T-helper 2 cell treated with Interferon-gamma antibody and Interleukin-4, amounts not matched to agents 5 μg/mL and 100 μg/mL, for 36 hours (primary cell): ENCODE results near the gene EFCAB12.

Experiments
- DNase-seq: peaks from one replicate; pipeline ENCODE4 v3.0.0; 2021; ENCODE audit warnings: low spot score
- H3K27ac Mint-ChIP-seq: one replicate; pipeline ENCODE4 v1.8.0; 2021; ENCODE audit warnings: mild to moderate bottlenecking, mixed read lengths
- H3K27me3 Mint-ChIP-seq: one replicate; pipeline ENCODE4 v1.8.0; 2021; ENCODE audit warnings: low read depth, mixed read lengths
- H3K36me3 Mint-ChIP-seq: one replicate; pipeline ENCODE4 v1.8.0; 2021; ENCODE audit warnings: low read depth, mixed read lengths
- H3K4me1 Mint-ChIP-seq: one replicate; pipeline ENCODE4 v1.8.0; 2021; ENCODE audit warnings: low read depth, mixed read lengths
- H3K4me3 Mint-ChIP-seq: one replicate; pipeline ENCODE4 v1.8.0; 2022; ENCODE audit warnings: mild to moderate bottlenecking, moderate library complexity, mixed read lengths
- H3K9me3 Mint-ChIP-seq: one replicate; pipeline ENCODE4 v1.8.0; 2021; ENCODE audit warnings: mixed read lengths

EFCAB12 gene

GRCh38 chr3:129439817-129440617 lies 11.6 kb upstream of the EFCAB12 start, which contains the start of the genes IFT122 and MBD4:
TSS of gene IFT122 (plus strand) at chr3:129440224. CDS start at chr3:129440331, 107 bp downstream.
TSS of gene MBD4 (minus strand) at chr3:129439948. CDS start at chr3:129439833, 115 bp downstream.
- Mint-ChIP-seq H3K9me3 (no peaks in the 10 kb centered on the region), H3K4me1 (peaks cover 51% of the 10 kb centered on the region), H3K36me3 (peaks cover 27% of the 10 kb centered on the region), H3K27me3 (no peaks in the 10 kb centered on the region), H3K4me3 (peak within 1 kb of the TSS; percentile 93), H3K27ac (peak within 1 kb of the TSS; percentile 99)
- peak; percentile 100 for DNase-seq

GRCh38 chr3:129439226-129439816 lies 10.9 kb upstream of the EFCAB12 start:
- Mint-ChIP-seq H3K27me3 (no peaks in the 10 kb centered on the region), H3K36me3 (peaks cover 31% of the 10 kb centered on the region), H3K4me1 (peaks cover 54% of the 10 kb centered on the region), H3K27ac (peak overlapping the region; percentile 99), H3K9me3 (no peaks in the 10 kb centered on the region), H3K4me3 (peak overlapping the region; percentile 93)
- DNase-seq: no peak

- peaks cover 36% of the 10 kb centered on the region for H3K4me1 Mint-ChIP-seq
- no peaks in the 10 kb centered on the region for H3K27me3 Mint-ChIP-seq
- H3K9me3 Mint-ChIP-seq: no peaks in the 10 kb centered on the region
- DNase-seq: no peak
- no peak overlapping the region for H3K4me3 Mint-ChIP-seq
- no peak overlapping the region for H3K27ac Mint-ChIP-seq
- peaks cover 54% of the 10 kb centered on the region for H3K36me3 Mint-ChIP-seq
These were observed 6.9 kb upstream of the EFCAB12 start for GRCh38 chr3:129435367-129435766.

- DNase-seq: no peak
- Mint-ChIP-seq H3K9me3 (no peaks in the 10 kb centered on the region), H3K27ac (no peak overlapping the region), H3K4me1 (peaks cover 38% of the 10 kb centered on the region), H3K27me3 (no peaks in the 10 kb centered on the region), H3K36me3 (peaks cover 58% of the 10 kb centered on the region), H3K4me3 (no peak overlapping the region)
These were observed 5.7 kb upstream of the EFCAB12 start for GRCh38 chr3:129434140-129434539.

GRCh38 chr3:129433565-129433964 lies 5.1 kb upstream of the EFCAB12 start:
- Mint-ChIP-seq H3K27me3 (no peaks in the 10 kb centered on the region), H3K4me1 (peaks cover 42% of the 10 kb centered on the region), H3K9me3 (no peaks in the 10 kb centered on the region), H3K27ac (no peak overlapping the region), H3K4me3 (no peak overlapping the region), H3K36me3 (peaks cover 62% of the 10 kb centered on the region)
- no peak for DNase-seq

GRCh38 chr3:129432671-129433070 lies 4.2 kb upstream of the EFCAB12 start:
- Mint-ChIP-seq H3K27me3 (peaks cover 4% of the 10 kb centered on the region), H3K36me3 (peaks cover 58% of the 10 kb centered on the region)

GRCh38 chr3:129432036-129432435 lies 3.6 kb upstream of the EFCAB12 start:
- Mint-ChIP-seq H3K4me3 (no peak overlapping the region), H3K27me3 (peaks cover 7% of the 10 kb centered on the region), H3K9me3 (no peaks in the 10 kb centered on the region), H3K27ac (no peak overlapping the region), H3K4me1 (peaks cover 40% of the 10 kb centered on the region), H3K36me3 (peaks cover 53% of the 10 kb centered on the region)
- DNase-seq: no peak

More at GRCh38 chr3:129432671-129433070, 4.2 kb upstream of the EFCAB12 start:
- Mint-ChIP-seq H3K4me1 (peaks cover 43% of the 10 kb centered on the region), H3K9me3 (no peaks in the 10 kb centered on the region), H3K27ac (no peak overlapping the region), H3K4me3 (no peak overlapping the region)
- no peak for DNase-seq

- H3K4me1 Mint-ChIP-seq: peaks cover 23% of the 10 kb centered on the region
- H3K27ac Mint-ChIP-seq: no peak overlapping the region
- H3K4me3 Mint-ChIP-seq: no peak overlapping the region
- no peak for DNase-seq
- H3K36me3 Mint-ChIP-seq: peaks cover 37% of the 10 kb centered on the region
- H3K27me3 Mint-ChIP-seq: peaks cover 7% of the 10 kb centered on the region
- no peaks in the 10 kb centered on the region for H3K9me3 Mint-ChIP-seq
These were observed 1.2 kb upstream of the EFCAB12 start for GRCh38 chr3:129429602-129430001.

GRCh38 chr3:129429080-129429451 lies 630 bp upstream of the EFCAB12 start:
- no peaks in the 10 kb centered on the region for H3K9me3 Mint-ChIP-seq
- H3K27me3 Mint-ChIP-seq: peaks cover 7% of the 10 kb centered on the region
- peaks cover 20% of the 10 kb centered on the region for H3K4me1 Mint-ChIP-seq
- peak overlapping the region; percentile 80 for H3K4me3 Mint-ChIP-seq
- DNase-seq: no peak
- peak overlapping the region; percentile 1 for H3K27ac Mint-ChIP-seq
- peaks cover 34% of the 10 kb centered on the region for H3K36me3 Mint-ChIP-seq

- DNase-seq: no peak
- H3K27me3 Mint-ChIP-seq: peaks cover 7% of the 10 kb centered on the region
- H3K27ac Mint-ChIP-seq: no peak overlapping the region
- H3K9me3 Mint-ChIP-seq: no peaks in the 10 kb centered on the region
- H3K4me3 Mint-ChIP-seq: peak overlapping the region; percentile 80
- peaks cover 18% of the 10 kb centered on the region for H3K4me1 Mint-ChIP-seq
- peaks cover 25% of the 10 kb centered on the region for H3K36me3 Mint-ChIP-seq
These were observed 445 bp downstream of the EFCAB12 start for GRCh38 chr3:129428007-129428375.

GRCh38 chr3:129425619-129426018 lies 2.8 kb downstream of the EFCAB12 start:
- H3K27me3 Mint-ChIP-seq: peaks cover 7% of the 10 kb centered on the region
- peaks cover 18% of the 10 kb centered on the region for H3K4me1 Mint-ChIP-seq
- DNase-seq: no peak
- no peak overlapping the region for H3K4me3 Mint-ChIP-seq
- no peak overlapping the region for H3K27ac Mint-ChIP-seq
- no peaks in the 10 kb centered on the region for H3K9me3 Mint-ChIP-seq
- peaks cover 13% of the 10 kb centered on the region for H3K36me3 Mint-ChIP-seq

GRCh38 chr3:129425213-129425612 lies 3.2 kb downstream of the EFCAB12 start:
- no peak for DNase-seq
- Mint-ChIP-seq H3K4me3 (no peak overlapping the region), H3K27ac (no peak overlapping the region), H3K27me3 (peaks cover 7% of the 10 kb centered on the region), H3K36me3 (peaks cover 9% of the 10 kb centered on the region), H3K9me3 (no peaks in the 10 kb centered on the region), H3K4me1 (peaks cover 18% of the 10 kb centered on the region)

- no peak for DNase-seq
- Mint-ChIP-seq H3K27ac (no peak overlapping the region), H3K4me1 (peaks cover 13% of the 10 kb centered on the region)
These were observed 4.1 kb downstream of the EFCAB12 start for GRCh38 chr3:129424185-129424841.

GRCh38 chr3:129422897-129423296 lies 5.5 kb downstream of the EFCAB12 start:
- no peak overlapping the region for H3K27ac Mint-ChIP-seq
- H3K4me1 Mint-ChIP-seq: peaks cover 2% of the 10 kb centered on the region
- no peaks in the 10 kb centered on the region for H3K36me3 Mint-ChIP-seq
- no peak for DNase-seq
- H3K4me3 Mint-ChIP-seq: no peak overlapping the region
- H3K9me3 Mint-ChIP-seq: no peaks in the 10 kb centered on the region
- H3K27me3 Mint-ChIP-seq: peaks cover 5% of the 10 kb centered on the region

More at GRCh38 chr3:129424185-129424841, 4.1 kb downstream of the EFCAB12 start:
- H3K36me3 Mint-ChIP-seq: peaks cover 5% of the 10 kb centered on the region
- no peak overlapping the region for H3K4me3 Mint-ChIP-seq
- H3K9me3 Mint-ChIP-seq: no peaks in the 10 kb centered on the region
- H3K27me3 Mint-ChIP-seq: peaks cover 7% of the 10 kb centered on the region
